Measurements from ENCODE around the gene MAPK1.

Gene MAPK1

GRCh38 chr22:21765909-21766529 is 101.4 kb downstream of the MAPK1 start:
- Histone ChIP-seq H3K27ac (ENCODE audit: low read length) (no peak overlapping the region), H3K9ac (ENCODE audit: low read length) (no peak overlapping the region), H3K4me3 (ENCODE audit: low read length) (no peak overlapping the region), H3K27me3 (ENCODE audit: control insufficient read depth, insufficient read depth, low read length) (no peaks in the 10 kb centered on the region), H3K4me1 (ENCODE audit: control insufficient read depth, low read depth, low read length) (no peaks in the 10 kb centered on the region), H3K36me3 (ENCODE audit: control insufficient read depth, low read depth, low read length) (peaks cover 78% of the 10 kb centered on the region), H3K9me3 (ENCODE audit: control insufficient read depth, low read depth, low read length) (no peaks in the 10 kb centered on the region)

DNA sequence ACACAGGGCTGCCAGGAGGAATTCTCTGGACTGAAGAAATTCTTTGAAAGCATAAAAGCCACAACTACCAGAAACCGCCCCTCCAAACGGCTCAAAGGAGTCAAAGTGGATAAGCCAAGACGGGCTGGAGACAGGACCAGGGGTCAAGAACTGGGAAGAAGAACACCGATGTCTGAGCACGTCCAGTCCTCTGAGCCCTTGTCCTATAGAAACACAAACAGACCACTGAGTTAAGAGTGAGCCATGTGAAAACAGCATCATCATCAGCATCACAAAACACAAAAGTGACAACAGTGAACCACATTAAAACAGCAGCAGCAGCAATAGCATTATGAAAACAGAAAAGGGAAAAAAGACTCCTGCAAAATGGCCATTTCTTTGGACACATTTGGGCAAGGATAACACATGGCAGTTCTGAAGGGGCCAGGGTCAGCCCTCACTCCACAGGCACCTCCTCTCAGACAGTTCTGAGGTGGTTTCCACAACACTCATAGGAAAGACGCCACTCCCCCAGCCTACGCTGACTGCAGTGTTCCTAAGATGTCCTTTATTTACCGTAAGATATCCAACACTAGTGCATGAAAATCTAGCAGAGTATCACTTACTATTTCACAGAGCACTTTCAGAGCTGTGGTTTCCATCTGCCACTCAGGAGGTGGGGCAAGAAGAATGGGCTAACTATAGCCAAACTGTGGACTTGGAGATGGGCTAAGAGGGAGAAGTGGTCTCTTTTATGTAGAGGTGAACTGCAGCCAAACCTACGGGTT is 103.2 kb downstream of the MAPK1 start:
- no peak overlapping the region for H3K4me3 ChIP-seq (ENCODE audit: low read length)

DNA sequence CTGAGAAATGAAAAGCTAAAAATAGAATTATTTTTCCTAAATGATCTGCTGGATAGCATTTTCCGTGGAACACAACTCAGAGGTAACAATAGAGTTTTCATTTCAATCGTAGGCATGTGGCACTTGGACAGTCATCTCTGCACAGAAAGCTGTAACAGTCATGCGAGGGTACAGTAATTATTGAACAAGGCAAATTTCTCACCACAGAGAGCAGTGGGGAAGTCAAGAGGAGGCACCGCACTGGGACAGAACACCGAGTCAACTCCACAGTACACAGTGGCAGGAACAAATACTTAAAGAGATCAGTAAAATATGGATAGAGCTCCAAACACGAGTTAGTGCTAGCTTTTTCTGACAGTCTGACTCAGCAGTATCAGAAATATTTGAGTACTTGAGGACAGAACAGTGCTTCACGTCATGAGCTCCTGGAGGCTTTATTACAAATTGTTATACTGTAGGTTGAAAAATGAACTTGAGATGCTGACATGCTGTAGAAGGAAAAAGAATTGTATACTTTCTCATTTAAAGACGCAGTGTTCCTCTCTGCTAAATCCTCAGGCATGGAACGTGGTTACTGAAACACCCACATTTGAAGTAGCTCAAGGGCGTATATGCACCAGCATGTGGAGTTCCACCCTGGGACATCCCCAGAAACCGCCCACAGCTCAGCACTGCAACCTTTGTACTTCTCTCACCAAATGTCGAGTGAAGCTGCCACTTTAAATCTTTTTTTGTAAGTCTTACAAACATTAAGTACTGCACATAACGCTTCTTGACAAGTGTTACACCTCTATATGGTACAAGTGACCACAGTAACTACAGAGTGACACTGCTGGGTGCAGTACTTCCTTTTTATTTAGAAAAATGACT is 104.5 kb downstream of the MAPK1 start:
- H3K27ac ChIP-seq (ENCODE audit: low read length) = no peak overlapping the region
- no peaks in the 10 kb centered on the region for H3K9me3 ChIP-seq (ENCODE audit: control insufficient read depth, low read depth, low read length)
- H3K4me1 ChIP-seq (ENCODE audit: control insufficient read depth, low read depth, low read length) = no peaks in the 10 kb centered on the region
- no peak overlapping the region for H3K4me3 ChIP-seq (ENCODE audit: low read length)
- no peak overlapping the region for H3K9ac ChIP-seq (ENCODE audit: low read length)
- peaks cover 61% of the 10 kb centered on the region for H3K36me3 ChIP-seq (ENCODE audit: control insufficient read depth, low read depth, low read length)
- H3K27me3 ChIP-seq (ENCODE audit: control insufficient read depth, insufficient read depth, low read length) = no peaks in the 10 kb centered on the region

More for the DNA sequence above, 103.2 kb downstream of the MAPK1 start:
- Histone ChIP-seq H3K27me3 (ENCODE audit: control insufficient read depth, insufficient read depth, low read length) (no peaks in the 10 kb centered on the region), H3K36me3 (ENCODE audit: control insufficient read depth, low read depth, low read length) (peaks cover 71% of the 10 kb centered on the region), H3K9ac (ENCODE audit: low read length) (no peak overlapping the region), H3K27ac (ENCODE audit: low read length) (no peak overlapping the region), H3K9me3 (ENCODE audit: control insufficient read depth, low read depth, low read length) (no peaks in the 10 kb centered on the region), H3K4me1 (ENCODE audit: control insufficient read depth, low read depth, low read length) (no peaks in the 10 kb centered on the region)

DNA sequence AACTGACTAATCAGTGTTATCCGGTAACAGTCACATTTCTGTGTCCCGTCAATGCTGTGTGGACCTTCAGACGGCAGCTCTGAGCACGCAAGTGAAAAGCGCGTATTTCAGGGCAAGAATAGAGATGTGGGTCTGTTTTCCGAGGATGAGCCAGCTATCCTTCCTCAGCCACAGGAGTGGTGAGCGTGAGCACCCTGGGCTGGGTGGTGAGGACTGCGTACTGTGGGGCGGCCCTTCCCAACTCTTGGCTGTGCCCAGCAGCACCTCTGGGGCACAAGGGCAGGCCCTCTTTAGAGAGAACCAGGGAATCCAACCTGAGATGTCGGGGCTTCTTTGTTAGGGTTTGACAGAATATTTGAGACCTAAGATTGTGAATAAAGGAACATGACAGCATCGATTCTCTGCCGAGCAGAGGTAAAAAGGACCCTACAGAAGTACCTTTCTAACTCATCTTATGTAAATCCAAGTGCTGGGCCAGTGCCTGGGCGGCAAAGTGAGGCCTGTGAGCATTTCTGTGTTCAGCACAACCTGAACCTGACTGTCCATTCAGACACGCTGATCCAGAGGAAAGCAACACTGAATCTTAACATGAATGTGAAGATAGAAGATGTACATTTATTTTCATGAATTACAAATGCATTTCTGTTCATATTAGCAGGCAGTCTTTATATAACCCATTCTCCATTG is 105.3 kb downstream of the MAPK1 start:
- Histone ChIP-seq H3K4me1 (ENCODE audit: control insufficient read depth, low read depth, low read length) (no peaks in the 10 kb centered on the region), H3K4me3 (ENCODE audit: low read length) (no peak overlapping the region), H3K9ac (ENCODE audit: low read length) (no peak overlapping the region), H3K9me3 (ENCODE audit: control insufficient read depth, low read depth, low read length) (no peaks in the 10 kb centered on the region), H3K27me3 (ENCODE audit: control insufficient read depth, insufficient read depth, low read length) (no peaks in the 10 kb centered on the region), H3K36me3 (ENCODE audit: control insufficient read depth, low read depth, low read length) (peaks cover 60% of the 10 kb centered on the region), H3K27ac (ENCODE audit: low read length) (no peak overlapping the region)

- no peaks in the 10 kb centered on the region for H3K27me3 ChIP-seq (ENCODE audit: control insufficient read depth, insufficient read depth, low read length)
- no peaks in the 10 kb centered on the region for H3K4me1 ChIP-seq (ENCODE audit: control insufficient read depth, low read depth, low read length)
- no peak overlapping the region for H3K27ac ChIP-seq (ENCODE audit: low read length)
- H3K4me3 ChIP-seq (ENCODE audit: low read length) = no peak overlapping the region
- no peaks in the 10 kb centered on the region for H3K9me3 ChIP-seq (ENCODE audit: control insufficient read depth, low read depth, low read length)
- peaks cover 50% of the 10 kb centered on the region for H3K36me3 ChIP-seq (ENCODE audit: control insufficient read depth, low read depth, low read length)
- H3K9ac ChIP-seq (ENCODE audit: low read length) = no peak overlapping the region
These were observed 106.4 kb downstream of the MAPK1 start for GRCh38 chr22:21761086-21761485.

DNA sequence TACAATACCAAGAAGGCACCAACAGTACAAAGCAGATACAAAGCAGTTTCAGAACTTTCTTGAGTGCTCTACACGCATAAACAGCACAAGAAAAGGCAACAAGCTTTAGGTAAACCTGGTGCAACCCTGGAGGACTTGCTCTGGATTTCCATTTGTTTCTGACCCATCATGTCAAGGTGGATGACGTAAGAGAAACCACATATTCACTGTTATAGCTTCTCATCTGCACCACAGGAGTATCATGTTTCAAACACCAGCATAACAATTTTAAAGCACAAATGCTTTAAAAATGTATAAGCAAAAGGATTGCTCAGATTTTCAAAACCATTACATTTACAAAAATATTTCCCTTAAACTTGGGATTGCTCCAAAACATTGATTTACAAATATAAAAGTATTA is 106.8 kb downstream of the MAPK1 start:
- Histone ChIP-seq H3K9me3 (ENCODE audit: control insufficient read depth, low read depth, low read length) (no peaks in the 10 kb centered on the region), H3K27ac (ENCODE audit: low read length) (no peak overlapping the region), H3K4me3 (ENCODE audit: low read length) (no peak overlapping the region), H3K36me3 (ENCODE audit: control insufficient read depth, low read depth, low read length) (peaks cover 46% of the 10 kb centered on the region), H3K9ac (ENCODE audit: low read length) (no peak overlapping the region), H3K4me1 (ENCODE audit: control insufficient read depth, low read depth, low read length) (no peaks in the 10 kb centered on the region), H3K27me3 (ENCODE audit: control insufficient read depth, insufficient read depth, low read length) (no peaks in the 10 kb centered on the region)

DNA sequence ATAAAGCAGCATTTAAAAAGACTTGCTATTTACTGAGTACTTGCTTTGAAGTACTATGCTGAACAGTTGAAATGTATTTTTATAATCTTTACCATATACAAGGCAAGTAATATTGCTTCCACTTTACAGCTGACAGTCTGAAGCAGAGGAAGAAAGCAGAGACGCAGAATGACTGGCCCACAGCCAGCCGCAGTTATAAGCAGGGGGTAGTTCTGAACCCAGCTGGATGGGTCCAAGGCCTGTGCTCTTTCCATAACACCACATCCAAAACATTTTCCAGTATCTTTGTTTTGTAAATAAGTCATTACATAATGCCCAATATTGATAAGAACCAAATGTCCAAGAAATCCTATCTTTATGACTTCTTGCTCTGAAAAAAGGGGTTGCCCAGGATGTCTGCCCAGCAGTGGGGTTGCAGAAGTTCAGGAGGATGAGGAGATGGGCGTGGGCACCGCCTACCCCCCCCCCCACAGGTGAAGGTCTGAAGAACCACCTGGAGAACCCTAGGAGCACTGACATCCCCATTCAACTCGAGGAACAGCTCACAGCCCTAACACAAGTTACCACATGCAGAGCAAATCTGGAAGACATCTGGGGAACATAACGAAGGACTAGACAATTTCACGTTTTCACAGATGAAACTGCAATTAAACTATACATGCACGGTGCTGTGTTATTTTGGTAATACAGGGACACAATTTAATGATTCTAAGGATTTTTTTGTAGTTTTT is 107.6 kb downstream of the MAPK1 start:
- Histone ChIP-seq H3K9ac (ENCODE audit: low read length) (no peak overlapping the region), H3K9me3 (ENCODE audit: control insufficient read depth, low read depth, low read length) (no peaks in the 10 kb centered on the region), H3K4me3 (ENCODE audit: low read length) (no peak overlapping the region), H3K36me3 (ENCODE audit: control insufficient read depth, low read depth, low read length) (peaks cover 37% of the 10 kb centered on the region), H3K4me1 (ENCODE audit: control insufficient read depth, low read depth, low read length) (no peaks in the 10 kb centered on the region), H3K27ac (ENCODE audit: low read length) (no peak overlapping the region), H3K27me3 (ENCODE audit: control insufficient read depth, insufficient read depth, low read length) (no peaks in the 10 kb centered on the region)

- no peaks in the 10 kb centered on the region for H3K9me3 ChIP-seq (ENCODE audit: control insufficient read depth, low read depth, low read length)
- H3K4me3 ChIP-seq (ENCODE audit: low read length) = no peak overlapping the region
- no peak overlapping the region for H3K9ac ChIP-seq (ENCODE audit: low read length)
- H3K27ac ChIP-seq (ENCODE audit: low read length) = no peak overlapping the region
- peaks cover 30% of the 10 kb centered on the region for H3K36me3 ChIP-seq (ENCODE audit: control insufficient read depth, low read depth, low read length)
- no peaks in the 10 kb centered on the region for H3K27me3 ChIP-seq (ENCODE audit: control insufficient read depth, insufficient read depth, low read length)
- no peaks in the 10 kb centered on the region for H3K4me1 ChIP-seq (ENCODE audit: control insufficient read depth, low read depth, low read length)
These were observed 108.4 kb downstream of the MAPK1 start for GRCh38 chr22:21759093-21759492.

GRCh38 chr22:21758091-21758864 is 109.2 kb downstream of the MAPK1 start:
- Histone ChIP-seq H3K27me3 (ENCODE audit: control insufficient read depth, insufficient read depth, low read length) (no peaks in the 10 kb centered on the region), H3K27ac (ENCODE audit: low read length) (no peak overlapping the region), H3K4me3 (ENCODE audit: low read length) (no peak overlapping the region), H3K9ac (ENCODE audit: low read length) (no peak overlapping the region), H3K9me3 (ENCODE audit: control insufficient read depth, low read depth, low read length) (no peaks in the 10 kb centered on the region), H3K4me1 (ENCODE audit: control insufficient read depth, low read depth, low read length) (no peaks in the 10 kb centered on the region), H3K36me3 (ENCODE audit: control insufficient read depth, low read depth, low read length) (peaks cover 22% of the 10 kb centered on the region)

- Histone ChIP-seq H3K27ac (ENCODE audit: low read length) (no peak overlapping the region), H3K36me3 (ENCODE audit: control insufficient read depth, low read depth, low read length) (no peaks in the 10 kb centered on the region), H3K27me3 (ENCODE audit: control insufficient read depth, insufficient read depth, low read length) (no peaks in the 10 kb centered on the region), H3K4me1 (ENCODE audit: control insufficient read depth, low read depth, low read length) (no peaks in the 10 kb centered on the region), H3K9me3 (ENCODE audit: control insufficient read depth, low read depth, low read length) (no peaks in the 10 kb centered on the region), H3K9ac (ENCODE audit: low read length) (no peak overlapping the region), H3K4me3 (ENCODE audit: low read length) (no peak overlapping the region)
These were observed 111.6 kb downstream of the MAPK1 start for GRCh38 chr22:21755851-21756284.
